GM21825 (cell line): Measurements from ENCODE around the gene CISTR.
A peak's percentile ranks its signal among the peaks of the same experiment; 100 is the strongest.

Source experiments
- ATAC-seq: cut with Tn5 transposase; IDR thresholded peaks from one replicate; pipeline ENCODE4 v1.9.1; 2021; ENCODE audit warnings: mild to moderate bottlenecking, moderate library complexity; ENCODE audit not compliant: unreplicated experiment

Gene CISTR

GRCh38 chr12:53744751-53745150 lies 7.0 kb downstream of the CISTR start:
- no peak for ATAC-seq

- ATAC-seq, result no peak
Observed at GRCh38 chr12:53744130-53744441, 7.7 kb downstream of the CISTR start.

GRCh38 chr12:53743266-53744129 lies 8.3 kb downstream of the CISTR start:
- no peak for ATAC-seq

- no peak for ATAC-seq
Observed at GRCh38 chr12:53740130-53740491, 11.7 kb downstream of the CISTR start.

GRCh38 chr12:53739214-53740129 lies 12.3 kb downstream of the CISTR start:
- no peak for ATAC-seq

- ATAC-seq, result no peak
Observed at GRCh38 chr12:53738406-53739213, 13.2 kb downstream of the CISTR start.

- ATAC-seq, result no peak
Observed at GRCh38 chr12:53737951-53738405, 13.8 kb downstream of the CISTR start.

GRCh38 chr12:53737093-53737808 lies 14.5 kb downstream of the CISTR start:
- ATAC-seq, result no peak

- no peak for ATAC-seq
Observed at GRCh38 chr12:53736592-53736991, 15.2 kb downstream of the CISTR start.

GRCh38 chr12:53735556-53735955 lies 16.2 kb downstream of the CISTR start:
- ATAC-seq, result no peak

GRCh38 chr12:53734425-53734824 lies 17.4 kb downstream of the CISTR start:
- no peak for ATAC-seq

GRCh38 chr12:53733807-53734200 lies 18.0 kb downstream of the CISTR start:
- ATAC-seq, result no peak

GRCh38 chr12:53733051-53733806 lies 18.6 kb downstream of the CISTR start:
- no peak for ATAC-seq

GRCh38 chr12:53729644-53730043 lies 22.1 kb downstream of the CISTR start:
- ATAC-seq, result no peak

- no peak for ATAC-seq
Observed at GRCh38 chr12:53728206-53728605, 23.6 kb downstream of the CISTR start.

- peak; percentile 98 for ATAC-seq
Observed at GRCh38 chr12:53727310-53728041, 24.3 kb downstream of the CISTR start, which contains the start of gene CALCOCO1. CALCOCO1 (minus strand) TSS chr12:53727452; CDS start chr12:53725242, 2,210 bp downstream.

GRCh38 chr12:53726946-53727309 lies 24.9 kb downstream of the CISTR start:
- ATAC-seq, result no peak

GRCh38 chr12:53726341-53726740 lies 25.4 kb downstream of the CISTR start:
- ATAC-seq, result no peak

GRCh38 chr12:53725824-53726223 lies 26.0 kb downstream of the CISTR start:
- no peak for ATAC-seq
